HL-60 (cell line): ENCODE data around the gene IP6K2.
"Not testable (repeated sequence)": the region's sequence is repeated elsewhere in the genome, so short reads cannot be mapped to it uniquely, and the experiment has no call there.

Experiments used
- DNase-seq, 2 experiments: peaks; one replicate each; pipeline ENCODE4 v3.0.0-alpha.2; 2010 to 2020; ENCODE audit warnings: low read depth in 1 of 2, low spot score in 1 of 2
- H3K27ac ChIP-seq: fragments of 250-450 bp; sonication (Bioruptor Pico); replicated peaks from 2 replicates; pipeline ENCODE4 v1.5.1; 2020; ENCODE audit warnings: mild to moderate bottlenecking, moderate library complexity
- H3K27me3 ChIP-seq: fragments of 250-450 bp; sonication (Bioruptor Pico); 2 replicates; pipeline ENCODE4 v1.5.1; 2021; ENCODE audit warnings: mild to moderate bottlenecking, moderate library complexity; ENCODE audit not compliant: insufficient read depth, poor library complexity, severe bottlenecking
- H3K4me3 ChIP-seq: replicated peaks from 2 replicates; pipeline ENCODE4 v1.5.1; 2011; ENCODE audit warnings: mild to moderate bottlenecking, control low read depth, low read length; ENCODE audit not compliant: insufficient read depth
- CTCF ChIP-seq: IDR thresholded peaks from one replicate; pipeline ENCODE4 v1.5.1; 2011; ENCODE audit warnings: low read length, control low read depth, inconsistent platforms; ENCODE audit not compliant: insufficient read depth
- GABPA ChIP-seq: IDR thresholded peaks from 2 replicates; pipeline ENCODE4 v1.6.1; 2012; ENCODE audit warnings: low read depth
- POLR2AphosphoS5 ChIP-seq: IDR thresholded peaks from 2 replicates; pipeline ENCODE4 v1.6.1; 2012; ENCODE audit warnings: low read depth
- SPI1 ChIP-seq: IDR thresholded peaks from 2 replicates; pipeline ENCODE4 v1.6.1; 2012; ENCODE audit warnings: low read depth, mild to moderate bottlenecking, borderline replicate concordance
- TF ChIP-seq, protein P1 (sequence below): IDR thresholded peaks from 2 replicates; pipeline ENCODE4 v1.6.1; 2012; ENCODE audit warnings: low read depth; ENCODE audit not compliant: insufficient replicate concordance

The IP6K2 gene

GRCh38 chr3:48748754-48749153, 31.7 kb upstream of the IP6K2 start:
- no peak overlapping the region for H3K4me3 ChIP-seq
- DNase-seq = no peak
- H3K27me3 ChIP-seq = no peaks in the 10 kb centered on the region
- TF ChIP-seq POLR2AphosphoS5 (no peak), SPI1 (no peak), CTCF (no peak), GABPA (no peak)
- TF ChIP-seq, protein P1, sequence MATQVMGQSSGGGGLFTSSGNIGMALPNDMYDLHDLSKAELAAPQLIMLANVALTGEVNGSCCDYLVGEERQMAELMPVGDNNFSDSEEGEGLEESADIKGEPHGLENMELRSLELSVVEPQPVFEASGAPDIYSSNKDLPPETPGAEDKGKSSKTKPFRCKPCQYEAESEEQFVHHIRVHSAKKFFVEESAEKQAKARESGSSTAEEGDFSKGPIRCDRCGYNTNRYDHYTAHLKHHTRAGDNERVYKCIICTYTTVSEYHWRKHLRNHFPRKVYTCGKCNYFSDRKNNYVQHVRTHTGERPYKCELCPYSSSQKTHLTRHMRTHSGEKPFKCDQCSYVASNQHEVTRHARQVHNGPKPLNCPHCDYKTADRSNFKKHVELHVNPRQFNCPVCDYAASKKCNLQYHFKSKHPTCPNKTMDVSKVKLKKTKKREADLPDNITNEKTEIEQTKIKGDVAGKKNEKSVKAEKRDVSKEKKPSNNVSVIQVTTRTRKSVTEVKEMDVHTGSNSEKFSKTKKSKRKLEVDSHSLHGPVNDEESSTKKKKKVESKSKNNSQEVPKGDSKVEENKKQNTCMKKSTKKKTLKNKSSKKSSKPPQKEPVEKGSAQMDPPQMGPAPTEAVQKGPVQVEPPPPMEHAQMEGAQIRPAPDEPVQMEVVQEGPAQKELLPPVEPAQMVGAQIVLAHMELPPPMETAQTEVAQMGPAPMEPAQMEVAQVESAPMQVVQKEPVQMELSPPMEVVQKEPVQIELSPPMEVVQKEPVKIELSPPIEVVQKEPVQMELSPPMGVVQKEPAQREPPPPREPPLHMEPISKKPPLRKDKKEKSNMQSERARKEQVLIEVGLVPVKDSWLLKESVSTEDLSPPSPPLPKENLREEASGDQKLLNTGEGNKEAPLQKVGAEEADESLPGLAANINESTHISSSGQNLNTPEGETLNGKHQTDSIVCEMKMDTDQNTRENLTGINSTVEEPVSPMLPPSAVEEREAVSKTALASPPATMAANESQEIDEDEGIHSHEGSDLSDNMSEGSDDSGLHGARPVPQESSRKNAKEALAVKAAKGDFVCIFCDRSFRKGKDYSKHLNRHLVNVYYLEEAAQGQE = no peak
- no peak overlapping the region for H3K27ac ChIP-seq

- H3K27ac ChIP-seq = no peak overlapping the region
- DNase-seq = no peak
- no peaks in the 10 kb centered on the region for H3K27me3 ChIP-seq
- no peak overlapping the region for H3K4me3 ChIP-seq
- no peak for TF ChIP-seq SPI1
These were observed 30.7 kb upstream of the IP6K2 start for GRCh38 chr3:48747706-48748105.

DNA sequence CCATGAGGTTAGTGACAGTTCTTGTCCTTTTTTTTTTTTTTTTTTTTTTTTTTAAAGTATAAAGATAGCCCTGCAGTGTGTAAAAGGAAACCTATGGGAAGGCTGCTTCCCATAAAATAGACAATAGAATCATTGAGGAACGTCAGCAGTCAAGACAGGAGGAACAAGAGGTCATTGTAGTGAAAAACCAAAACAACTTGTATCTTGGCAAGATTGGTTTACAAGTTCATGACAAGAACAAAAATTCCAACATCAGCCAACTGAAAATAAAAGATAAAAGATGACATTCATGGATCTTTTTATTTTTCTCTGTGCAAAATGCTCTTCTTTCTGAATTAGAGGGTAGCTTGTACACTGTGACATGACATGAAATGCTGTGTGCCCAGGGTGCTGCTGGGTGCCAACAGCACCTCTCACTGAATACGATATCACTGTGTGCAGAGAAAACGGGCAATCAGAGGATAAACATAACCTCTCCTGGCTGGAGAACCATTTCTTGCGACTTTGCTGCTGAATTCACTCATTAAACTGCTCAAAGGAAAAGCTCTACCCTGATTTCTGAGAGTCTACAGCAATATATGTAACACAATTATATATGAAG, 30.1 kb upstream of the IP6K2 start:
- no peak overlapping the region for H3K27ac ChIP-seq
- no peaks in the 10 kb centered on the region for H3K27me3 ChIP-seq
- no peak for DNase-seq
- H3K4me3 ChIP-seq = no peak overlapping the region
- no peak for TF ChIP-seq GABPA
- no peak for TF ChIP-seq SPI1
- no peak for TF ChIP-seq CTCF
- TF ChIP-seq, protein P1 = no peak
- TF ChIP-seq POLR2AphosphoS5 = no peak

GRCh38 chr3:48743773-48744172, 26.8 kb upstream of the IP6K2 start:
- H3K27ac ChIP-seq = no peak overlapping the region
- no peaks in the 10 kb centered on the region for H3K27me3 ChIP-seq
- TF ChIP-seq GABPA (no peak), CTCF (no peak)
- TF ChIP-seq, protein P1 = no peak
- no peak for DNase-seq
- H3K4me3 ChIP-seq = no peak overlapping the region

DNA sequence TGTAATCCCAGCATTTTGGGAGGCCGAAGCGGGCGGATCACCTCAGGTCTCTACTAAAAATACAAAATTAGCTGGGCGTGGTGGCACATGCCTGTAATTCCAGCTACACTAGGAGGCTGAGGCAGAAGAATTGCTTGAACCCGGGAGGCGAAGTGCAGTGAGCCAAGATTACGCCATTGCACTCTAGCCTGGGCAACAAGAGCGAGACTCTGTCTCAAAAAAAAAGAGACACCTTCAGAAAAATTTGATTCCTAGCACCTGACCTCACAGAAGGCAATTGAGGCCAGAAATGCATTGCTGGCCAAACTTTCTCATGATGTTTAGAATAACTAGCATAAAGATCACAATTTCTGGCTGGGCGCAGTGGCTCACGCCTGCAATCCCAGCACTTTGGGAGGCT, 24.2 kb upstream of the IP6K2 start:
- H3K27me3 ChIP-seq, DNase-seq, H3K4me3 ChIP-seq, H3K27ac ChIP-seq: not testable (repeated sequence)
